ENCODE measurements around the gene SLC5A2. TPM values are rescaled to one million over a fixed set of nuclear protein-coding genes. Genes with fewer than 3 reads are reported as not detected.

The SLC5A2 gene
- total RNA-seq, 4 donors from 2014 or later: 0.33 TPM; not detected in 3

DNA sequence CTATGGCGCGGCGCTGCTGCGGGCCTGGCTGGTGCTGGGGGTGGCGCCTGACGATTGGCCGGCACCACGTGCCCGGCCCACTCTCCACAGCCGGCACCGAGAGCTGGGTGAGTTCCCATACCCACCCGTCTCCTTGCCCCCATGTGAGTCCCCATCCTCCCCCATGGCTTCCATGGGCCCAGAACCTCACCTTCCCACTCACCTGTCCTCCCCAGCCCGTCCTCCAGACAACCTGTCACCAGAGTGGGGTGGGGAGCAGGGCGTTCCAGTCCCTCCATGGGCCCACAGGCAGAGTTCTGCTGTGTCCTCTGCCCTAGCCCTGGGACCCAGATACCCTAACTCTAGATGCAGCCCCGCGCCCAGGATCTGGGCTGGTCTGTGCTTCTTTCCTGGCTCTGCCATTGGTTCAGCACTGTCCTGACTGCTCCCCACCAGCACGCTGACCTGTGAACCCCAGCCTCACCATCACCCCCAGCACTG is 18.1 kb upstream of the SLC5A2 start:
- Histone ChIP-seq H3K4me3 (replicated peaks in 1 of 3) (no peak overlapping the region), H3K9me3 (no peaks in the 10 kb centered on the region), H3K36me3 (peaks cover 22 to 23% of the 10 kb centered on the region in 2 donors), H3K27me3 (no peaks in the 10 kb centered on the region), H3K4me1 (peaks cover 6 to 9% of the 10 kb centered on the region in 2 donors), H3K27ac (no peak overlapping the region)
- no peak for DNase-seq
- TF ChIP-seq POLR2A (IDR thresholded peaks at IDR 0.05): no peak
- TF ChIP-seq, protein P1, sequence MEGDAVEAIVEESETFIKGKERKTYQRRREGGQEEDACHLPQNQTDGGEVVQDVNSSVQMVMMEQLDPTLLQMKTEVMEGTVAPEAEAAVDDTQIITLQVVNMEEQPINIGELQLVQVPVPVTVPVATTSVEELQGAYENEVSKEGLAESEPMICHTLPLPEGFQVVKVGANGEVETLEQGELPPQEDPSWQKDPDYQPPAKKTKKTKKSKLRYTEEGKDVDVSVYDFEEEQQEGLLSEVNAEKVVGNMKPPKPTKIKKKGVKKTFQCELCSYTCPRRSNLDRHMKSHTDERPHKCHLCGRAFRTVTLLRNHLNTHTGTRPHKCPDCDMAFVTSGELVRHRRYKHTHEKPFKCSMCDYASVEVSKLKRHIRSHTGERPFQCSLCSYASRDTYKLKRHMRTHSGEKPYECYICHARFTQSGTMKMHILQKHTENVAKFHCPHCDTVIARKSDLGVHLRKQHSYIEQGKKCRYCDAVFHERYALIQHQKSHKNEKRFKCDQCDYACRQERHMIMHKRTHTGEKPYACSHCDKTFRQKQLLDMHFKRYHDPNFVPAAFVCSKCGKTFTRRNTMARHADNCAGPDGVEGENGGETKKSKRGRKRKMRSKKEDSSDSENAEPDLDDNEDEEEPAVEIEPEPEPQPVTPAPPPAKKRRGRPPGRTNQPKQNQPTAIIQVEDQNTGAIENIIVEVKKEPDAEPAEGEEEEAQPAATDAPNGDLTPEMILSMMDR (IDR thresholded peaks at IDR 0.05): no peak
- intact Hi-C loops (cut with DNase I): loop anchor here (10.0 kb wide), 1 partner anchor 280 kb away; the partner anchor contains the start of gene FUS
- WGBS, 2 donors: 94 to 96% methylated on average over 6 to 11 of the region's 17 CpGs

DNA sequence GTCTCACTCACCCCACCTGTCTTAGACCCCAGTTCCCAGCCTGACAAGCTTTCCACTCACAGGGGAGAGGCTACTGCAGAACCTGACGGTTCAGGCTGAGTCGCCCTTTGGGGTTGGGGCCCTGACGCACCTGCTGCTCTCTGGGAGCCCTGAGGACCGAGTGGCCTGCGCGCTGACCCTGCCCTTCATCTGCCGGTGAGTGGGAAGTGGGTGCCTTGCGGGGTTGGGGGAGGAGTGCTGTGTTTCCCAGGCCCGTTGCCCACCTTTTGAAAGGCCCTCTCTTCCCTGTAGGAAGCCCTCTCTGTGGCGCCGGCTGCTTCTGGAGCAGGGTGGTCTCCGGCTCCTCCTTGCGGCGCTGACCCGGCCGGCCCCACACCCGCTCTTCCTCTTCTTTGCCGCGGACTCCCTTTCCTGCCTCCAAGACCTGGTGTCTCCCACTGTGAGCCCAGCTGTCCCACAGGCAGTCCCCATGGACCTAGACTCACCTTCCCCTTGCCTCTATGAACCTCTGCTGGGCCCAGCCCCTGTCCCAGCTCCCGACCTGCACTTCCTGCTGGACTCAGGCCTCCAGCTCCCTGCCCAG is 17.0 kb upstream of the SLC5A2 start:
- no peaks in the 10 kb centered on the region for H3K9me3 ChIP-seq
- no peaks in the 10 kb centered on the region for H3K4me1 ChIP-seq
- H3K4me3 ChIP-seq (replicated peaks in 1 of 3): no peak overlapping the region
- H3K36me3 ChIP-seq: peaks cover 22 to 23% of the 10 kb centered on the region in 2 donors
- no peaks in the 10 kb centered on the region for H3K27me3 ChIP-seq
- TF ChIP-seq POLR2A (IDR thresholded peaks at IDR 0.05): no peak
- TF ChIP-seq, protein P1 (IDR thresholded peaks at IDR 0.05): no peak
- intact Hi-C loops (cut with DNase I): loop anchor here (10.0 kb wide), 1 partner anchor 281 kb away; the partner anchor contains the start of gene FUS
- no peak for DNase-seq
- H3K27ac ChIP-seq: no peak overlapping the region
- 93 to 96% methylated on average over 13 to 20 of the region's 20 CpGs for WGBS, 2 donors

DNA sequence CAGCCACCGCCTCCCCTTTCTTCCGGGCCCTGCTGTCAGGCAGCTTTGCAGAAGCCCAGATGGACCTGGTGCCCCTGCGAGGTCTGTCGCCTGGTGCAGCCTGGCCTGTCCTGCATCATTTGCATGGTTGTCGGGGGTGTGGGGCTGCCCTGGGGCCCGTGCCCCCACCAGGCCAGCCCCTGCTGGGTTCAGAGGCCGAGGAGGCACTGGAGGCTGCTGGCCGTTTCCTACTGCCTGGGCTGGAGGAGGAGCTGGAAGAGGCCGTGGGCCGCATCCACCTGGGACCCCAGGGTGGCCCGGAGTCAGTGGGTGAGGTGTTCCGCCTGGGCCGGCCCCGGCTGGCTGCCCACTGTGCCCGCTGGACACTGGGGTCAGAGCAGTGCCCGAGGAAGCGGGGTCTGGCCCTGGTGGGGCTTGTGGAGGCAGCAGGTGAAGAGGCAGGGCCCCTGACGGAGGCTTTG is 16.5 kb upstream of the SLC5A2 start:
- WGBS, 2 donors: 95 to 97% methylated on average over 6 to 18 of the region's 18 CpGs
- intact Hi-C loops (cut with DNase I): loop anchor here (10.0 kb wide), 1 partner anchor 282 kb away; the partner anchor contains the start of gene FUS
- Histone ChIP-seq H3K4me1 (peaks cover 0 to 5% of the 10 kb centered on the region in 2 donors), H3K36me3 (peaks cover 22 to 23% of the 10 kb centered on the region in 2 donors), H3K4me3 (replicated peaks in 1 of 3) (no peak overlapping the region), H3K27ac (no peak overlapping the region), H3K27me3 (no peaks in the 10 kb centered on the region), H3K9me3 (no peaks in the 10 kb centered on the region)
- TF ChIP-seq POLR2A (IDR thresholded peaks at IDR 0.05): no peak
- TF ChIP-seq, protein P1 (IDR thresholded peaks at IDR 0.05): no peak
- DNase-seq: no peak

DNA sequence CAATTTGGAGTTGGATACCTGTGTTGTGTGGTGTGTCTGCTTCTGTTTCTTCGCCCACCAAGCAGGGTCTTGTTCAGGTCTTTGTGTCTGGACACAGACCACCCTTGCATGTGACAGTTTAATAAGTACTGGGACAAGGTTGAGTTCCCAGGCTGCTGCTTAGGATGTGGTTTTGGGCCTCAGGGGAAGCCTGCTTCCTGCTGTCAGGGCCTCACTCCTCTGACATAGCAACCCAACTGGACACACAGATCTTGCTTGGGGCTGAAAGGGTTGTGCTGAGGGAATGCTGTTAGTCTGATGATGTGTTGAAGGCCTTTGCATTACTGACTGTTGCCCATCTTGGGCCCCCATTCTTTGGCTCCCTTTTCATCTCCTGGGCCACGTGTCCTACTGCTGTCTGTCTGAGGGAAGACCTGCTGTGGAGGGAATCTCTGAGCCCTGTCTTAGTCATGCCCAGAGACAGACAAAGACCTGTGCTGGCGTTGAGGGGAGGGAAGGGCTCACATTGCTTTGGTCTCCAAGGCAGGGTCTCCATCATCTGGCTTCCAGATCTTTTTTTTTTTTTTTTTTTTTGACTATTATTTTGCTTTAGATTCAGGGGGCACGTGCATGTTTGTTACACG is 15.7 kb upstream of the SLC5A2 start:
- Histone ChIP-seq H3K4me3 (replicated peaks in 1 of 3) (no peak overlapping the region), H3K27me3 (no peaks in the 10 kb centered on the region), H3K27ac (no peak overlapping the region), H3K9me3 (no peaks in the 10 kb centered on the region), H3K4me1 (peaks cover 1 to 11% of the 10 kb centered on the region in 2 donors), H3K36me3 (peaks cover 17 to 23% of the 10 kb centered on the region in 2 donors)
- intact Hi-C loops (cut with DNase I): loop anchor here (10.0 kb wide), 1 partner anchor 282 kb away; the partner anchor contains the start of gene FUS
- TF ChIP-seq, protein P1 (IDR thresholded peaks at IDR 0.05): no peak
- no peak for TF ChIP-seq POLR2A (IDR thresholded peaks at IDR 0.05)
- no peak for DNase-seq
- WGBS, 2 donors: 81 to 92% methylated on average over 5 of the region's 5 CpGs

DNA sequence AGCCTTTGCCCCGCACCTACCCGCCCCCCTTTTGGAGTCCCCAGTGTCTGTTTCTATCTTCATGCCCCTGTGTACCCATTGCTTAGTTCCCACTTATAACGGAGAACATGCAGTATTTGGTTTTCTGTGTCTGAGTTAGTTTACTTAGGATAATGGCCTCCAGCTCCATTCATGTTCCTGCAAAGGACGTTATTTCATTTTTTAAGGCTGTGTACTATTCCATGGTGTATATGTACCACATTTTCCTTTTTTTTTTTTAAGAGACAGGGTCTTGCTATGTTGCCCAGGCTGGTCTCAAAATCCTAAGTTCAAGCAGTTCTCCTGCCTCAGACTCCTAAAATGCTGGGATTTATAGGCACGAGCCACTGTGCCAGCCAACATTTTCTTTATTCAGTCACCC is 15.1 kb upstream of the SLC5A2 start:
- no peak for TF ChIP-seq POLR2A (IDR thresholded peaks at IDR 0.05)
- TF ChIP-seq, protein P1 (IDR thresholded peaks at IDR 0.05): no peak
- no peak for DNase-seq
- H3K4me3 ChIP-seq (replicated peaks in 1 of 3): no peak overlapping the region
- H3K36me3 ChIP-seq: peaks cover 11 to 19% of the 10 kb centered on the region in 2 donors
- intact Hi-C loops (cut with DNase I): loop anchor here (10.0 kb wide), 1 partner anchor 283 kb away; the partner anchor contains the start of gene FUS
- H3K9me3 ChIP-seq: no peaks in the 10 kb centered on the region
- WGBS, 2 donors: 88 to 96% methylated on average over 5 of the region's 5 CpGs
- H3K27me3 ChIP-seq: no peaks in the 10 kb centered on the region
- H3K27ac ChIP-seq: no peak overlapping the region
- peaks cover 7 to 17% of the 10 kb centered on the region in 2 donors for H3K4me1 ChIP-seq

All from thyroid gland (tissue), 4 donors.